ENCODE results near the gene LRRK2. TPM values are rescaled to one million over a fixed set of nuclear protein-coding genes. Genes with fewer than 3 reads are reported as not detected.

LRRK2 gene
- total and polyA plus RNA-seq, 2 of the 8 experiments (the other 6 are each of a cell fraction or from before 2014, with no cell fraction given), result 0.06 to 0.13 TPM

GRCh38 chr12:40313928-40314327 is 89.1 kb downstream of the LRRK2 start:
- no peak overlapping the region for H3K9ac ChIP-seq (replicated peaks in 1 of 4; ENCODE audit: extremely low read depth in 1 of 4, low read depth in 3 of 4, low read length in 3 of 4)
- ChIA-PET POLR2A (ENCODE audit: partially characterized antibody) (no interaction called here), CTCF (ENCODE audit: partially characterized antibody) (interaction anchor here (1.0 to 4.1 kb wide), 7 partner anchors 12 to 167 kb away, joined by 3 to 26 read pairs (median 5); no protein-coding TSS in a partner anchor)
- H3K56ac ChIP-seq (replicated peaks; ENCODE audit: insufficient read length, low read depth, low read length), result no peak overlapping the region
- H2AK5ac ChIP-seq (ENCODE audit: low read depth, low read length), result no peak overlapping the region
- H3K18ac ChIP-seq (ENCODE audit: extremely low read depth, low read length), result no peak overlapping the region
- H3K4me1 ChIP-seq (replicated peaks in 1 of 4; ENCODE audit: control insufficient read depth in 3 of 4, insufficient read depth in 4 of 4, low read length in 3 of 4), result no peaks in the 10 kb centered on the region
- no peak overlapping the region for H2BK20ac ChIP-seq (ENCODE audit: low read length)
- peaks cover 0 to 1% (median 0%) of the 10 kb centered on the region in 4 experiments; a peak in 1 of 7 replicates for H3K27me3 ChIP-seq (replicated peaks in 1 of 4; ENCODE audit: control insufficient read depth in 3 of 4, extremely low read depth in 1 of 4, insufficient read depth in 3 of 4, low read length in 3 of 4)
- H3K36me3 ChIP-seq (ENCODE audit: control insufficient read depth in 2 of 4, insufficient read depth in 4 of 4, low read length in 3 of 4), result no peaks in the 10 kb centered on the region
- H4K20me1 ChIP-seq (replicated peaks in 1 of 2; ENCODE audit: control insufficient read depth in 1 of 2, insufficient read depth in 2 of 2, low read length in 2 of 2), result no peaks in the 10 kb centered on the region
- H4K91ac ChIP-seq (replicated peaks; ENCODE audit: insufficient read length, low read length), result no peak overlapping the region
- H3K4ac ChIP-seq (replicated peaks; ENCODE audit: insufficient read length, low read depth, low read length), result no peak overlapping the region
- H2BK5ac ChIP-seq (ENCODE audit: low read depth, low read length), result no peak overlapping the region
- H3K23ac ChIP-seq (ENCODE audit: insufficient read length), result no peak overlapping the region
- H2BK12ac ChIP-seq (ENCODE audit: low read depth, low read length), result no peak overlapping the region
- H4K5ac ChIP-seq (ENCODE audit: insufficient read length, low read depth, low read length), result no peak overlapping the region
- FAIRE-seq (no peak), DNase-seq (ENCODE audit: low read depth in 1 of 2, low spot score in 2 of 2) (no peak)
- H3K4me3 ChIP-seq (ENCODE audit: extremely low read depth in 1 of 4, insufficient read depth in 2 of 4, low read depth in 3 of 4, low read length in 4 of 4), result no peak overlapping the region
- H2BK120ac ChIP-seq (replicated peaks; ENCODE audit: low read depth, low read length), result no peak overlapping the region
- H3K79me1 ChIP-seq (ENCODE audit: low read depth, low read length), result no peaks in the 10 kb centered on the region
- H3K4me2 ChIP-seq (ENCODE audit: insufficient read depth in 1 of 2, low read depth in 2 of 2, low read length in 2 of 2), result no peak overlapping the region
- no peak overlapping the region for H3K14ac ChIP-seq (ENCODE audit: insufficient read length)
- H2BK15ac ChIP-seq (ENCODE audit: low read length), result no peak overlapping the region
- H3K23me2 ChIP-seq (ENCODE audit: low read depth, low read length), result no peaks in the 10 kb centered on the region
- H3K27ac ChIP-seq (ENCODE audit: low read depth, low read length), result no peak overlapping the region
- 88% methylated on average over 10 of the region's 10 CpGs; no CpG with 5 or more reads in 1 of the 2 experiments for WGBS, 2 experiments (ENCODE audit: extremely low coverage in 1 of 2, insufficient coverage in 1 of 2, insufficient read length in 1 of 2, insufficient replicate concordance in 2 of 2, low coverage in 1 of 2, low lambda C conversion rate in 2 of 2, missing lambda C conversion rate in 1 of 2)
- H3K9me3 ChIP-seq (ENCODE audit: insufficient read depth in 2 of 2, low read depth in 1 of 2, low read length in 1 of 2), result no peaks in the 10 kb centered on the region
- no peak overlapping the region for H2AFZ ChIP-seq (ENCODE audit: low read length)
- H4K8ac ChIP-seq (ENCODE audit: extremely low read depth, insufficient read depth, low read length), result no peak overlapping the region
- H3K79me2 ChIP-seq (ENCODE audit: control insufficient read depth in 1 of 2, insufficient read depth in 2 of 2, low read length in 2 of 2), result no peaks in the 10 kb centered on the region
- TF ChIP-seq CHD1 (IDR thresholded peaks at IDR 0.05; ENCODE audit: low read depth, low read length) (no peak), SP2 (IDR thresholded peaks at IDR 0.05; ENCODE audit: low read length) (no peak), CREB1 (IDR thresholded peaks at IDR 0.05) (no peak), SP4 (IDR thresholded peaks at IDR 0.05; ENCODE audit: low read length) (no peak), EGR1 (IDR thresholded peaks at IDR 0.05; ENCODE audit: borderline replicate concordance, low read depth, low read length) (no peak), BCL11A (IDR thresholded peaks at IDR 0.05; ENCODE audit: low read depth in 2 of 2, low read length in 2 of 2) (no peak), SRF (IDR thresholded peaks at IDR 0.05; ENCODE audit: low read depth, low read length) (no peak), ZNF274 (IDR thresholded peaks at IDR 0.05; ENCODE audit: borderline replicate concordance, extremely low read depth, low read length) (no peak), EZH2 (IDR thresholded peaks at IDR 0.05; ENCODE audit: low read depth, low read length, severe bottlenecking) (no peak), RNF2 (IDR thresholded peaks at IDR 0.05; ENCODE audit: borderline replicate concordance, low read depth, low read length, missing control alignments, poor library complexity, severe bottlenecking) (no peak), POU5F1 (IDR thresholded peaks at IDR 0.05; ENCODE audit: low read depth, low read length) (no peak), SIRT6 (IDR thresholded peaks at IDR 0.05; ENCODE audit: low read length) (no peak), TEAD4 (IDR thresholded peaks at IDR 0.05; ENCODE audit: low read depth, low read length) (no peak), TAF7 (optimal IDR thresholded peaks at IDR 0.05; ENCODE audit: borderline replicate concordance, low read depth, low read length) (no peak), RXRA (IDR thresholded peaks at IDR 0.05; ENCODE audit: insufficient read depth, low read depth, low read length) (no peak), KDM4A (IDR thresholded peaks at IDR 0.05; ENCODE audit: low read depth, low read length, severe bottlenecking) (no peak)
